C4-2B (cell line): ENCODE measurements around the gene SOX15.

Source experiments
- H3K27ac ChIP-seq: fragments of 450-650 bp; 2 replicates; pipeline ENCODE4 v1.5.1; 2017
- ZFX ChIP-seq: fragments of 450-650 bp; IDR thresholded peaks from 2 replicates; pipeline ENCODE4 v1.6.1; 2017
- TF ChIP-seq, protein P1 (sequence below): fragments of 450-650 bp; conservative IDR thresholded peaks from 2 replicates; pipeline ENCODE4 v1.5.1; 2017; ENCODE audit warnings: mild to moderate bottlenecking

The SOX15 gene

DNA sequence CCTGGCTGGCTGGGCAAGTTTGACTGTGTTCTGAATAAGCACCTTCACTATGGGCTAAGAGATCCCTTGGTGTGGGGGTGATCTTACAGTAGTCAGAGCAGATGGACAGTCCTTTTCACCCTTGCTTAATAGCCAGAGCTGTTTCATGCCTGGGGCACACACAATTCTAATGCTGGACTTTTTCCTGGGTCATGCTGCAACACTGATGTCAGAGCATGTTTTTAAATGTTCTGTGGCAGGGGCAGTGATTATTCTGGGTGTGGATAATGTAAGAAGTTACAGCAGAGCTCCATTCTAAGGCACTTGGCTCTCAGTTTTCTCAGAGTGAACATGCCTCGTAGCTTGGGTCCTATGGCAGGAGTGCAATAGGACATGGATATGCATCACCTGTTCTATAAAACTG is 14.4 kb downstream of the SOX15 start:
- H3K27ac ChIP-seq, result peak overlapping the region; percentile 100; the same call in 1 of the 2 replicates
- no peak for TF ChIP-seq ZFX
- TF ChIP-seq, protein P1, sequence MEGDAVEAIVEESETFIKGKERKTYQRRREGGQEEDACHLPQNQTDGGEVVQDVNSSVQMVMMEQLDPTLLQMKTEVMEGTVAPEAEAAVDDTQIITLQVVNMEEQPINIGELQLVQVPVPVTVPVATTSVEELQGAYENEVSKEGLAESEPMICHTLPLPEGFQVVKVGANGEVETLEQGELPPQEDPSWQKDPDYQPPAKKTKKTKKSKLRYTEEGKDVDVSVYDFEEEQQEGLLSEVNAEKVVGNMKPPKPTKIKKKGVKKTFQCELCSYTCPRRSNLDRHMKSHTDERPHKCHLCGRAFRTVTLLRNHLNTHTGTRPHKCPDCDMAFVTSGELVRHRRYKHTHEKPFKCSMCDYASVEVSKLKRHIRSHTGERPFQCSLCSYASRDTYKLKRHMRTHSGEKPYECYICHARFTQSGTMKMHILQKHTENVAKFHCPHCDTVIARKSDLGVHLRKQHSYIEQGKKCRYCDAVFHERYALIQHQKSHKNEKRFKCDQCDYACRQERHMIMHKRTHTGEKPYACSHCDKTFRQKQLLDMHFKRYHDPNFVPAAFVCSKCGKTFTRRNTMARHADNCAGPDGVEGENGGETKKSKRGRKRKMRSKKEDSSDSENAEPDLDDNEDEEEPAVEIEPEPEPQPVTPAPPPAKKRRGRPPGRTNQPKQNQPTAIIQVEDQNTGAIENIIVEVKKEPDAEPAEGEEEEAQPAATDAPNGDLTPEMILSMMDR, result no peak

DNA sequence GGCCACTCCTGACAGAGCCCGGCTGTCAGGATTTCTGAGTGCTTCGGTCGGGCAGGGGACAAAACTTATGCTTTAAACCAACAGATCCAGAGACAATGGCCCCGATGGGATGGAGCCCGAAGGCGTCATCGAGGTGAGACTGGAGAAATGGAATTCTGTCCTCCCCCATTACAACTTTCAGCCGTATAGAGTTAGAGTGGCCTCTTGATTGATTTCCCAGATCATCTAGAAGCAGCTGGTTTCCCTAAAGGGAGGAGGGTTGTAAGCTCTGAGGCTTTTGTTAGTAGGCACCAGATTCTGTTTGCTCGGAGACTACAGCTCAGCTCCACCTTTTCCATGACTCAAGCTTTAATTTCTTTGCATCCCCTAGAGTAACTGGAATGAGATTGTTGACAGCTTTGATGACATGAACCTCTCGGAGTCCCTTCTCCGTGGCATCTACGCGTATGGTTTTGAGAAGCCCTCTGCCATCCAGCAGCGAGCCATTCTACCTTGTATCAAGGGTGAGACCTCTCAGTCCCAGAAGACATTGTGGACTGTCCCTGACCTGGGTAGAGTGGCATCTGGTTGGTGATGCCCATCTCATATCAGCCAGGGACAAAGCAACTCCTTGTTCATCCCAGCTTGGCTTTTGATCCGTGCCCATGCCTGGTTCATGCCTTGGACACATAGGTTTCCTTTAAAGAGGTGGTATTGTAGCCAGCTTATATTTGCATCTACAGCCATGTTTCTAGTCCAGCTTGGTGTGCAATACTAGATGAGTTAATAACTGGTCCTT is 15.5 kb downstream of the SOX15 start:
- TF ChIP-seq, protein P1, result no peak
- peak overlapping the region; percentile 100 for H3K27ac ChIP-seq

DNA sequence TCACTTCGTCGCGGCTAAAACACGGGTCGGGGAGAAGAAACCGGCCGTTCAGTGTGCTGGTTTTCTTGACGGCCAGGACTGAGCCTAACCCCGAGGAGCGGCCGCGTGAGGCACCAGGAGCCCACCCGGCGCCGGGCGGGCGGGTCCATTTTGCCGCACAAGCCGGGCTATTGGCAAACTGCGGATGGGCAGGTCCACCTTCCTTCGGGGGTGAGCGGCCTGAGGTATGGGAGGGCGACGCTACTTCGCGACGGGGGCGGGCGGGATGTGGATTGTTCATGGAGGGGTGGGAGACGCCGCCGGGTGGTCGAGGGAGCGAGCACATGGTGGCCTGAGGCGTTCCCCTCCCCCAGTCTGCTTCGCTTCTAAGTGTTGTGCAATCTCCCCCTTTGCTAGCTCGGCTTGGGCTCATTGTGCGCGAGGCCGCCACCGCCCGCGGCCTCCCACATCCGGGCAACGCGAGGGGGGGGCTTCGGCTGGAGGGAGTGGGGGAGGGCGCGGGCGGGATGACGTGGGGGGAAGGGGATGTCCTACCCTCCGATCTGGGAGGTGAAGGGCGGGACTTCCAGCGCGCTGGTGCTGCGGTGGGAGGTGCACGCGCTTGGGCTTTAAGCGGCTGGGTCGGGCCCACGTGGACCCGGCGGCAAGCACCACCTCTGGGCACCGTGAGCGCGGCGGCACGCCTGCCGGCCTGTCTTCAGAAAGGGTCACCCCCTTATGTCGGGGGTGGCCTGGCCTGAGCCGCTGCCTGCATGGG is 16.4 kb downstream of the SOX15 start:
- 0 out of 2 replicates have a peak, but pooled peaks have one; percentile 6 for TF ChIP-seq ZFX
- TF ChIP-seq, protein P1, result no peak
- peak overlapping the region; percentile 100 for H3K27ac ChIP-seq

DNA sequence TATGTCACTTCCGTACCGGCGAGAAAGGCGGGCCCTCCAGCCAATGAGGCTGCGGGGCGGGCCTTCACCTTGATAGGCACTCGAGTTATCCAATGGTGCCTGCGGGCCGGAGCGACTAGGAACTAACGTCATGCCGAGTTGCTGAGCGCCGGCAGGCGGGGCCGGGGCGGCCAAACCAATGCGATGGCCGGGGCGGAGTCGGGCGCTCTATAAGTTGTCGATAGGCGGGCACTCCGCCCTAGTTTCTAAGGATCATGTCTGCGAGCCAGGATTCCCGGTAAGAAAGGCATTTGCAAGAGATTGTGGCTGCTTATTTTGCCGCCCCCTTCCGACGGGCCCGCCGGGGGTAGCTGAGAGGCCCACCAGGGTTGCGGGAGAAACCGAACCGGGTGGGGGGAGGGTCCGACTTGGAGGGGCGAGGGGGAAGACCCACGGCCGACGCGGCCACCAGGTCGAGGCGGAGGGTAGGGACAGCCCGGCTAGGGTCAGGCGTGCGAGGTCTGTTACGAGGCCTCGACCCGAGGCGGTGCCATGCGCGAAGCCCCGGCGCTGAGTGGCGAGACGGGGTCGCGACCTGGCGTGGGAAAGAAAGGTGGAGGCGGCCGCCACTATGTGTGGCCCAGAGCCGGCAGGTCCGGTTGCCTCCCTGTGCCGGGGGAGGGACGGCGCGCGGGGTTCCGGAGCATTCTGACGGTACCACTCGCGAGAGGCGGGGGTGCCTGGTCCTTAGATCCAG is 17.1 kb downstream of the SOX15 start:
- H3K27ac ChIP-seq, result peak overlapping the region; percentile 100
- TF ChIP-seq, protein P1, result no peak
- 0 out of 2 replicates have a peak, but pooled peaks have one; percentile 3 for TF ChIP-seq ZFX

DNA sequence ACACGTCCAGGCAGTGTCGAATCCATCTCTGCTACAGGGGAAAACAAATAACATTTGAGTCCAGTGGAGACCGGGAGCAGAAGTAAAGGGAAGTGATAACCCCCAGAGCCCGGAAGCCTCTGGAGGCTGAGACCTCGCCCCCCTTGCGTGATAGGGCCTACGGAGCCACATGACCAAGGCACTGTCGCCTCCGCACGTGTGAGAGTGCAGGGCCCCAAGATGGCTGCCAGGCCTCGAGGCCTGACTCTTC is 17.6 kb downstream of the SOX15 start:
- TF ChIP-seq, protein P1, result no peak
- TF ChIP-seq ZFX, result no peak
- peak overlapping the region; percentile 100 for H3K27ac ChIP-seq

DNA sequence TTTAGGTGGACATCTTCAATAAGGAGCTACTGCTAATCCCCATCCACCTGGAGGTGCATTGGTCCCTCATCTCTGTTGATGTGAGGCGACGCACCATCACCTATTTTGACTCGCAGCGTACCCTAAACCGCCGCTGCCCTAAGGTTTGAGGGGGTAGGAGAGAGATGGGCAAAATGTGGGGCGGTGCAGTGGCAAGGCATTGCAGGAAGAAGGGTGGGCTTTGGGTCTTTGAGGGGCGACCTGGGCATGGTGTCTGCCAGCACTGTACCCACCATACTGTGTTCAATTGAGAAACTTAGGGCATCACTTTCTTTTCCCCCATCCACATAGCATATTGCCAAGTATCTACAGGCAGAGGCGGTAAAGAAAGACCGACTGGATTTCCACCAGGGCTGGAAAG is 19.5 kb downstream of the SOX15 start:
- TF ChIP-seq ZFX, result no peak
- TF ChIP-seq, protein P1, result no peak
- H3K27ac ChIP-seq, result no peak overlapping the region; the same call in 1 of the 2 replicates

DNA sequence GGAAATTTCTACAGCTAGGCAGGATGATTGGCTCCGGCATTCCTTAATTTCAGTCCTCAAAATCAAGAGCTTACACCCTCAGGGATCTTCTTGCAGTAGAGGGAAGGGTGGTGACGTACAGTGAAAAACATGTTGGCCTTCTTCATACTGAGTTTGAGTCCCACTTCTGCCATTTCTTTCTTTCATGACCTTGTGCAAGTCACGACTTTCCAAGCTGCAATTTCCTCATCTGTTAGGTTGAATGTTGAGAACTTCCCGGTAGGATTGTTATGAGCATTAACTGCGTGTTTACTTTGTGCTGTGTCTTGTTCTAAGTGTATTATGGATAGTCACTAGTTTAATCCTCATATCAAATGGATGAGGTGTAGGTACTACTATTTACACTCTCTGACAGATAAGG is 20.3 kb downstream of the SOX15 start:
- TF ChIP-seq ZFX, result no peak
- TF ChIP-seq, protein P1, result no peak
- no peak overlapping the region for H3K27ac ChIP-seq
